H9 (cell line): ENCODE measurements around the gene CDK14. TPM values are rescaled to one million over a fixed set of nuclear protein-coding genes. Genes with fewer than 3 reads are reported as not detected.

Experiments used
- DNase-seq: peaks from one replicate; pipeline ENCODE4 v3.0.0-alpha.2; 2017
- H2AFZ ChIP-seq: one replicate; pipeline ENCODE4 v1.6.1; 2013; ENCODE audit warnings: mild to moderate bottlenecking, low read length, control low read depth, moderate library complexity
- H2AK5ac ChIP-seq: 2 replicates; pipeline ENCODE4 v1.6.1; 2013; ENCODE audit warnings: low read length, control low read depth, mixed read lengths; ENCODE audit not compliant: insufficient read length
- H2BK120ac ChIP-seq: one replicate; pipeline ENCODE4 v1.6.1; 2013; ENCODE audit warnings: low read depth, mild to moderate bottlenecking, low read length, control low read depth, inconsistent platforms; ENCODE audit not compliant: poor library complexity, severe bottlenecking
- H2BK12ac ChIP-seq: 2 replicates; pipeline ENCODE4 v1.6.1; 2013; ENCODE audit warnings: low read length, control low read depth, mixed read lengths, low read depth; ENCODE audit not compliant: insufficient read length
- H2BK15ac ChIP-seq: 2 replicates; pipeline ENCODE4 v1.6.1; 2013; ENCODE audit warnings: low read depth, low read length, control low read depth
- H2BK20ac ChIP-seq: one replicate; pipeline ENCODE4 v1.6.1; 2013; ENCODE audit warnings: low read depth, mild to moderate bottlenecking, low read length, control low read depth, inconsistent platforms; ENCODE audit not compliant: poor library complexity, severe bottlenecking
- H2BK5ac ChIP-seq: 2 replicates; pipeline ENCODE4 v1.6.1; 2013; ENCODE audit warnings: low read length, control low read depth, mixed read lengths; ENCODE audit not compliant: insufficient read length
- H3K14ac ChIP-seq: 2 replicates; pipeline ENCODE4 v1.6.1; 2013; ENCODE audit warnings: low read length, control low read depth; ENCODE audit not compliant: insufficient read depth
- H3K18ac ChIP-seq: 2 replicates; pipeline ENCODE4 v1.6.1; 2013; ENCODE audit warnings: low read depth, mild to moderate bottlenecking, mixed read lengths, low read length, control low read depth; ENCODE audit not compliant: insufficient read length
- H3K23ac ChIP-seq: 2 replicates; pipeline ENCODE4 v1.6.1; 2013; ENCODE audit warnings: low read length, control low read depth, mixed read lengths, low read depth; ENCODE audit not compliant: insufficient read length
- H3K23me2 ChIP-seq: 2 replicates; pipeline ENCODE4 v1.6.1; 2013; ENCODE audit warnings: low read depth, mild to moderate bottlenecking, mixed read lengths, low read length, control low read depth; ENCODE audit not compliant: insufficient read length, poor library complexity, severe bottlenecking
- H3K27ac ChIP-seq: 2 replicates; pipeline ENCODE4 v1.5.1; 2013; ENCODE audit warnings: low read length, control low read depth, mixed read lengths, low read depth; ENCODE audit not compliant: insufficient read length
- H3K27me3 ChIP-seq: 2 replicates; pipeline ENCODE4 v1.6.1; 2013; ENCODE audit warnings: low read length, control low read depth, inconsistent platforms; ENCODE audit not compliant: insufficient read depth
- H3K4ac ChIP-seq: 2 replicates; pipeline ENCODE4 v1.6.1; 2013; ENCODE audit warnings: low read depth, mild to moderate bottlenecking, control low read depth, inconsistent platforms, low read length, moderate library complexity
- H3K4me1 ChIP-seq: 2 replicates; pipeline ENCODE4 v1.6.1; 2013; ENCODE audit warnings: low read length, control low read depth, inconsistent platforms; ENCODE audit not compliant: insufficient read depth
- H3K4me2 ChIP-seq: 2 replicates; pipeline ENCODE4 v1.6.1; 2013; ENCODE audit warnings: low read length, control low read depth, mixed read lengths; ENCODE audit not compliant: insufficient read length, insufficient read depth
- H3K56ac ChIP-seq: 2 replicates; pipeline ENCODE4 v1.6.1; 2013; ENCODE audit warnings: low read depth, mild to moderate bottlenecking, mixed read lengths, low read length, control low read depth; ENCODE audit not compliant: insufficient read length
- H3K79me1 ChIP-seq: 2 replicates; pipeline ENCODE4 v1.6.1; 2013; ENCODE audit warnings: low read depth, mild to moderate bottlenecking, moderate library complexity, low read length, control low read depth, inconsistent platforms; ENCODE audit not compliant: insufficient read depth, poor library complexity, severe bottlenecking
- H3K79me2 ChIP-seq: 2 replicates; pipeline ENCODE4 v1.6.1; 2013; ENCODE audit warnings: low read length, control low read depth, inconsistent platforms; ENCODE audit not compliant: insufficient read depth
- H3K9ac ChIP-seq: 2 replicates; pipeline ENCODE4 v1.6.1; 2013; ENCODE audit warnings: low read length, control low read depth, mixed read lengths; ENCODE audit not compliant: insufficient read length; ENCODE audit errors: extremely low read depth
- H3K9me3 ChIP-seq: one replicate; pipeline ENCODE4 v1.6.1; 2013; ENCODE audit warnings: low read depth, low read length, inconsistent platforms; ENCODE audit not compliant: control insufficient read depth
- H3T11ph ChIP-seq: one replicate; pipeline ENCODE4 v1.6.1; 2013; ENCODE audit warnings: mild to moderate bottlenecking, low read length, control low read depth, inconsistent platforms
- H4K20me1 ChIP-seq: one replicate; pipeline ENCODE4 v1.6.1; 2013; ENCODE audit not compliant: control insufficient read depth, insufficient read length, insufficient read depth
- H4K5ac ChIP-seq: 2 replicates; pipeline ENCODE4 v1.6.1; 2013; ENCODE audit warnings: low read depth, mild to moderate bottlenecking, mixed read lengths, low read length, control low read depth; ENCODE audit not compliant: insufficient read length
- H4K8ac ChIP-seq: replicated peaks from 2 replicates; pipeline ENCODE4 v1.6.1; 2013; ENCODE audit warnings: low read length, control low read depth, mixed read lengths, low read depth; ENCODE audit not compliant: insufficient read length
- H4K91ac ChIP-seq: 2 replicates; pipeline ENCODE4 v1.6.1; 2013; ENCODE audit warnings: low read depth, mild to moderate bottlenecking, moderate library complexity, mixed read lengths, low read length, control low read depth; ENCODE audit not compliant: insufficient read length
- H3K27ac Mint-ChIP-seq, 3 experiments: 2 replicates in 2 of 3; 3 replicates in 1 of 3; pipeline ENCODE4 v1.8.0; 2020 to 2021; ENCODE audit warnings: mixed read lengths in 3 of 3, mild to moderate bottlenecking in 1 of 3, moderate library complexity in 1 of 3
- H3K27me3 Mint-ChIP-seq: 2 replicates; pipeline ENCODE4 v1.8.0; 2021; ENCODE audit warnings: low read depth, mild to moderate bottlenecking, moderate library complexity, mixed read lengths
- H3K36me3 Mint-ChIP-seq, 3 experiments: 2 replicates in 2 of 3; 3 replicates in 1 of 3; pipeline ENCODE4 v1.8.0; 2020 to 2021; ENCODE audit warnings: low read depth in 3 of 3, mixed read lengths in 3 of 3; ENCODE audit not compliant: insufficient read depth in 1 of 3
- H3K4me1 Mint-ChIP-seq, 2 experiments: 2 replicates each; pipeline ENCODE4 v1.8.0; 2020; ENCODE audit warnings: mixed read lengths in 2 of 2
- H3K4me3 Mint-ChIP-seq, 2 experiments: 2 replicates in 1 of 2; 3 replicates in 1 of 2; pipeline ENCODE4 v1.8.0; 2020 to 2021; ENCODE audit warnings: mild to moderate bottlenecking in 2 of 2, mixed read lengths in 2 of 2, moderate library complexity in 1 of 2
- H3K9me3 Mint-ChIP-seq, 2 experiments: 2 replicates in 1 of 2; 3 replicates in 1 of 2; pipeline ENCODE4 v1.8.0; 2020; ENCODE audit warnings: mild to moderate bottlenecking in 2 of 2, mixed read lengths in 2 of 2, moderate library complexity in 1 of 2
- CTCF ChIP-seq: fragments of 200-600 bp; sonication (generic); conservative IDR thresholded peaks from 3 replicates; pipeline ENCODE4 v1.8.0; 2021; ENCODE audit warnings: antibody characterized with exemption, mild to moderate bottlenecking
- WGBS: extraction: QIAGEN DNeasy Blood & Tissue Kit; methylation state at CpG from one replicate; pipeline ENCODE4 v1.1.7; 2013; ENCODE audit warnings: missing lambda C conversion rate, low lambda C conversion rate, mixed read lengths; ENCODE audit not compliant: insufficient read length; ENCODE audit errors: extremely low coverage; 5-methylcytosine and 5-hydroxymethylcytosine counted together
- total RNA-seq: library from RNA; stranded (reverse); gene quantifications from 2 replicates; pipeline ENCODE4 v1.2.1, GENCODE V29; 2021

The CDK14 gene
- total RNA-seq, 1 experiment from 2014 or later: 23.9 TPM

- peaks cover 6 to 14% (median 12%) of the 10 kb centered on the region in 3 experiments; a peak in 6 of 7 replicates for H3K36me3 Mint-ChIP-seq
- Histone ChIP-seq H2BK15ac (no peak overlapping the region), H2AFZ (no peak overlapping the region), H4K5ac (no peak overlapping the region), H2BK20ac (no peak overlapping the region), H3K79me1 (no peaks in the 10 kb centered on the region), H3K27me3 (no peaks in the 10 kb centered on the region), H2BK120ac (no peak overlapping the region), H2BK12ac (no peak overlapping the region), H3K9me3 (no peaks in the 10 kb centered on the region), H2BK5ac (no peak overlapping the region), H3K4me2 (no peak overlapping the region), H2AK5ac (no peak overlapping the region), H4K91ac (no peak overlapping the region), H4K20me1 (no peaks in the 10 kb centered on the region), H3K27ac (no peak overlapping the region), H4K8ac (no peak overlapping the region), H3K79me2 (no peaks in the 10 kb centered on the region), H3K56ac (no peak overlapping the region), H3K23ac (no peak overlapping the region), H3K4me1 (peaks cover 10% of the 10 kb centered on the region; the same call in 1 of the 2 replicates), H3T11ph (no peak overlapping the region), H3K4ac (no peak overlapping the region), H3K23me2 (no peaks in the 10 kb centered on the region), H3K18ac (no peak overlapping the region), H3K9ac (no peak overlapping the region), H3K14ac (no peak overlapping the region)
- no peak overlapping the region for H3K27ac Mint-ChIP-seq
- H3K9me3 Mint-ChIP-seq: peaks cover 11 to 12% of the 10 kb centered on the region in 2 experiments
- no peaks in the 10 kb centered on the region for H3K27me3 Mint-ChIP-seq
- WGBS: no CpG with 5 or more reads among the region's 1 CpG
- no peak overlapping the region for H3K4me3 Mint-ChIP-seq
- peaks cover 28 to 30% of the 10 kb centered on the region in 2 experiments for H3K4me1 Mint-ChIP-seq
- no peak for TF ChIP-seq CTCF
- no peak for DNase-seq
These were observed 117.5 kb downstream of the CDK14 start for GRCh38 chr7:90713628-90714027.
